Tibial nerve (tissue), 4 donors: ENCODE measurements around the gene HNF4A.

Experiments
- CTCF ChIP-seq, 5 experiments: fragments of 200-600 bp in 3 of 5; fragments of 450-650 bp in 2 of 5; sonication (generic) in 3 of 5; IDR thresholded peaks; one replicate each; pipeline ENCODE4 v1.5.1; 2016 to 2019; ENCODE audit warnings: antibody characterized with exemption in 5 of 5, mild to moderate bottlenecking in 3 of 5, moderate library complexity in 2 of 5
- EP300 ChIP-seq, 2 donors: sonication (generic); formaldehyde crosslinking; IDR thresholded peaks; one replicate each; pipeline ENCODE4 v1.6.1; 2017; ENCODE audit warnings: antibody characterized with exemption in 2 of 2, mild to moderate bottlenecking in 1 of 2

- TF ChIP-seq CTCF (IDR thresholded peaks at IDR 0.05) (no peak), EP300 (IDR thresholded peaks at IDR 0.05) (no peak)
These were observed 114.8 kb downstream of the HNF4A start for GRCh38 chr20:44470327-44470726.
